H1 (cell line): ENCODE results near the gene FAM168B. TPM values are rescaled to one million over a fixed set of nuclear protein-coding genes. Genes with fewer than 3 reads are reported as not detected.

Source experiments
- CTCF ChIA-PET: fragments of 300-600 bp; sonication (Branson Sonifier 250); formaldehyde crosslinking; loops from one replicate; lab custom pipeline; 2021; ENCODE audit not compliant: partially characterized antibody; lab: Charles Lee
- POLR2A ChIA-PET: fragments of 300-600 bp; sonication (Branson Sonifier 250); formaldehyde crosslinking; loops from one replicate; lab custom pipeline; 2021; ENCODE audit warnings: inconsistent platforms; ENCODE audit not compliant: partially characterized antibody; lab: Charles Lee
- DNase-seq, 2 experiments: peaks; one replicate each; pipeline versions ENCODE4 v3.0.0 to v3.0.0-alpha.2; 2010 to 2022; ENCODE audit warnings: low spot score in 2 of 2, low read depth in 1 of 2, mixed read lengths in 1 of 2
- FAIRE-seq: peaks from 2 replicates; lab custom pipeline; 2011; peaks lifted over from hg19 to GRCh38; lab: Jason Lieb, UNC
- H2AFZ ChIP-seq: 2 replicates; pipeline ENCODE4 v1.8.1; 2012; ENCODE audit warnings: low read length, inconsistent platforms
- H2AK5ac ChIP-seq: 2 replicates; pipeline ENCODE4 v1.6.1; 2013; ENCODE audit warnings: low read depth, low read length
- H2BK120ac ChIP-seq: replicated peaks from 2 replicates; pipeline ENCODE3; 2013; ENCODE audit warnings: low read depth, low read length, inconsistent platforms
- H2BK12ac ChIP-seq: 2 replicates; pipeline ENCODE4 v1.6.1; 2013; ENCODE audit warnings: low read depth, low read length
- H2BK15ac ChIP-seq: 2 replicates; pipeline ENCODE4 v1.6.1; 2013; ENCODE audit warnings: low read length
- H2BK20ac ChIP-seq: 2 replicates; pipeline ENCODE4 v1.6.1; 2013; ENCODE audit warnings: low read length
- H2BK5ac ChIP-seq: 2 replicates; pipeline ENCODE4 v1.6.1; 2013; ENCODE audit warnings: low read depth, low read length
- H3K14ac ChIP-seq: 2 replicates; pipeline ENCODE4 v1.6.1; 2013; ENCODE audit warnings: inconsistent platforms; ENCODE audit not compliant: insufficient read length
- H3K18ac ChIP-seq: 2 replicates; pipeline ENCODE4 v1.6.1; 2013; ENCODE audit warnings: low read length; ENCODE audit errors: extremely low read depth
- H3K23ac ChIP-seq: 2 replicates; pipeline ENCODE4 v1.6.1; 2013; ENCODE audit warnings: inconsistent platforms; ENCODE audit not compliant: insufficient read length
- H3K23me2 ChIP-seq: 2 replicates; pipeline ENCODE4 v1.6.1; 2013; ENCODE audit warnings: low read depth, low read length
- H3K27ac ChIP-seq: 2 replicates; pipeline ENCODE4 v1.6.1; 2011; ENCODE audit warnings: low read depth, low read length, inconsistent platforms
- H3K27me3 ChIP-seq, 4 experiments: replicated peaks in 1 of 4; 1 replicate in 1 of 4; 2 replicates in 3 of 4; pipeline versions ENCODE4 v1.6.1 to v1.8.1; 2011 to 2013; ENCODE audit warnings: low read length in 3 of 4, mild to moderate bottlenecking in 3 of 4, inconsistent platforms in 2 of 4, mixed read lengths in 2 of 4, moderate library complexity in 1 of 4; ENCODE audit not compliant: control insufficient read depth in 3 of 4, insufficient read depth in 3 of 4; ENCODE audit errors: extremely low read depth in 1 of 4
- H3K36me3 ChIP-seq, 4 experiments: 2 replicates each; pipeline versions ENCODE4 v1.6.1 to v1.8.1; 2011 to 2013; ENCODE audit warnings: mild to moderate bottlenecking in 4 of 4, low read length in 3 of 4, moderate library complexity in 2 of 4, control low read depth in 1 of 4, inconsistent platforms in 1 of 4; ENCODE audit not compliant: insufficient read depth in 4 of 4, control insufficient read depth in 2 of 4
- H3K4ac ChIP-seq: replicated peaks from 2 replicates; pipeline ENCODE3; 2013; ENCODE audit warnings: low read length, low read depth, mixed read lengths, inconsistent platforms; ENCODE audit not compliant: insufficient read length
- H3K4me1 ChIP-seq, 4 experiments: replicated peaks in 1 of 4; 1 replicate in 1 of 4; 2 replicates in 3 of 4; pipeline versions ENCODE4 v1.6.1 to v1.8.1; 2011 to 2013; ENCODE audit warnings: low read length in 3 of 4, inconsistent platforms in 2 of 4, mixed read lengths in 1 of 4; ENCODE audit not compliant: insufficient read depth in 4 of 4, control insufficient read depth in 3 of 4
- H3K4me2 ChIP-seq, 2 experiments: 2 replicates each; pipeline versions ENCODE4 v1.6.1 to v1.8.1; 2011 to 2013; ENCODE audit warnings: low read depth in 2 of 2, low read length in 2 of 2, control low read depth in 1 of 2, inconsistent platforms in 1 of 2, mild to moderate bottlenecking in 1 of 2; ENCODE audit not compliant: insufficient read depth in 1 of 2
- H3K4me3 ChIP-seq, 4 experiments: fragments of 200-600, 300-600 bp in 1 of 4; sonication (generic), shearing (Covaris generic), sonication (Bioruptor Twin) in 1 of 4; 2 replicates each; pipeline versions ENCODE4 v1.5.1 to v1.8.1; 2011 to 2016; ENCODE audit warnings: low read length in 4 of 4, low read depth in 3 of 4, control low read depth in 2 of 4, inconsistent platforms in 2 of 4, mild to moderate bottlenecking in 2 of 4, mixed read lengths in 1 of 4, moderate library complexity in 1 of 4; ENCODE audit not compliant: insufficient read depth in 2 of 4; ENCODE audit errors: extremely low read depth in 1 of 4
- H3K56ac ChIP-seq: replicated peaks from 2 replicates; pipeline ENCODE3; 2013; ENCODE audit warnings: low read depth, mild to moderate bottlenecking, mixed read lengths, low read length, inconsistent platforms; ENCODE audit not compliant: insufficient read length
- H3K79me1 ChIP-seq: 2 replicates; pipeline ENCODE4 v1.6.1; 2013; ENCODE audit warnings: low read depth, low read length, control low read depth
- H3K79me2 ChIP-seq, 2 experiments: 2 replicates each; pipeline versions ENCODE4 v1.6.1 to v1.8.1; 2012 to 2013; ENCODE audit warnings: low read length in 2 of 2, mild to moderate bottlenecking in 2 of 2, inconsistent platforms in 1 of 2; ENCODE audit not compliant: insufficient read depth in 2 of 2, control insufficient read depth in 1 of 2
- H3K9ac ChIP-seq, 4 experiments: replicated peaks in 1 of 4; 1 replicate in 1 of 4; 2 replicates in 3 of 4; pipeline versions ENCODE4 v1.6.1 to v1.8.1; 2011 to 2013; ENCODE audit warnings: low read depth in 3 of 4, low read length in 3 of 4, control low read depth in 2 of 4, mild to moderate bottlenecking in 2 of 4, moderate library complexity in 2 of 4, inconsistent platforms in 1 of 4; ENCODE audit errors: extremely low read depth in 1 of 4
- H3K9me3 ChIP-seq, 2 experiments: 2 replicates each; pipeline versions ENCODE4 v1.6.1 to v1.8.1; 2012 to 2013; ENCODE audit warnings: mild to moderate bottlenecking in 2 of 2, moderate library complexity in 2 of 2, control low read depth in 1 of 2, inconsistent platforms in 1 of 2, low read depth in 1 of 2, low read length in 1 of 2, mixed read lengths in 1 of 2; ENCODE audit not compliant: insufficient read depth in 2 of 2
- H4K20me1 ChIP-seq, 2 experiments: replicated peaks in 1 of 2; 2 replicates each; pipeline versions ENCODE3 to v1.8.1; 2011 to 2013; ENCODE audit warnings: inconsistent platforms in 2 of 2, low read length in 2 of 2, mild to moderate bottlenecking in 1 of 2; ENCODE audit not compliant: insufficient read depth in 2 of 2, control insufficient read depth in 1 of 2
- H4K5ac ChIP-seq: 2 replicates; pipeline ENCODE4 v1.6.1; 2013; ENCODE audit warnings: low read length, low read depth, mixed read lengths, inconsistent platforms; ENCODE audit not compliant: insufficient read length
- H4K8ac ChIP-seq: 2 replicates; pipeline ENCODE4 v1.8.0; 2013; ENCODE audit warnings: mild to moderate bottlenecking, moderate library complexity, low read length, inconsistent platforms; ENCODE audit not compliant: insufficient read depth; ENCODE audit errors: extremely low read depth
- H4K91ac ChIP-seq: replicated peaks from 2 replicates; pipeline ENCODE3; 2013; ENCODE audit warnings: low read length, mixed read lengths, inconsistent platforms; ENCODE audit not compliant: insufficient read length
- BCL11A ChIP-seq, 2 experiments: IDR thresholded peaks; one replicate each; pipeline ENCODE4 v1.6.1; 2011; ENCODE audit warnings: low read depth in 2 of 2, low read length in 2 of 2, mild to moderate bottlenecking in 2 of 2
- CBX5 ChIP-seq: fragments of 300-800, 300-1000 bp; sonication (generic); IDR thresholded peaks from 2 replicates; pipeline ENCODE4 v1.7.1; 2016; ENCODE audit warnings: antibody characterized with exemption, low read length, low read depth
- CREB1 ChIP-seq: IDR thresholded peaks from 2 replicates; pipeline ENCODE4 v1.6.1; 2012; ENCODE audit warnings: inconsistent platforms
- HDAC6 ChIP-seq: IDR thresholded peaks from one replicate; pipeline ENCODE4 v1.7.1; 2012; ENCODE audit warnings: low read depth, mild to moderate bottlenecking, inconsistent platforms, low read length, moderate library complexity
- KDM1A ChIP-seq: fragments of 200-600, 300-600 bp; sonication (generic); IDR thresholded peaks from 2 replicates; pipeline ENCODE4 v1.7.1; 2016; ENCODE audit warnings: mild to moderate bottlenecking, low read length, borderline replicate concordance
- KDM5A ChIP-seq: fragments of 200-600 bp; IDR thresholded peaks from 2 replicates; pipeline ENCODE4 v1.7.1; 2012; ENCODE audit warnings: mild to moderate bottlenecking, low read length, inconsistent platforms, mixed read lengths
- SP1 ChIP-seq: IDR thresholded peaks from 2 replicates; pipeline ENCODE4 v1.6.1; 2011; ENCODE audit warnings: low read depth, low read length
- SP4 ChIP-seq: IDR thresholded peaks from 2 replicates; pipeline ENCODE4 v1.6.1; 2012; ENCODE audit warnings: low read length, inconsistent platforms
- SRF ChIP-seq: IDR thresholded peaks from 2 replicates; pipeline ENCODE4 v1.6.1; 2011; ENCODE audit warnings: mild to moderate bottlenecking, low read depth, low read length, moderate library complexity
- TCF12 ChIP-seq: IDR thresholded peaks from 2 replicates; pipeline ENCODE4 v1.6.1; 2011; ENCODE audit warnings: low read depth, mild to moderate bottlenecking, low read length
- ZNF274 ChIP-seq: IDR thresholded peaks from 2 replicates; pipeline ENCODE4 v1.7.0; 2012; ENCODE audit warnings: low read length, borderline replicate concordance; ENCODE audit errors: extremely low read depth
- WGBS, 2 experiments: shearing (Covaris generic) in 1 of 2; methylation state at CpG; one replicate each; pipeline versions ENCODE4 v1.1.6 to v1.1.7; 2013 to 2015; ENCODE audit warnings: low lambda C conversion rate in 2 of 2, mixed read lengths in 2 of 2, inconsistent platforms in 1 of 2, low coverage in 1 of 2, missing lambda C conversion rate in 1 of 2; ENCODE audit not compliant: insufficient replicate concordance in 2 of 2, insufficient coverage in 1 of 2, insufficient read length in 1 of 2; ENCODE audit errors: extremely low coverage in 1 of 2, missing lambda C conversion rate in 1 of 2; 5-methylcytosine and 5-hydroxymethylcytosine counted together
- polyA plus RNA-seq, 7 experiments: library from polyadenylated mRNA; depleted of rRNA in 3 of 7; stranded (reverse) in 5 of 7; unstranded in 2 of 7; fragments of >200 nt in 5 of 7; fragments of 200-250 nt in 2 of 7; gene quantifications; 1 replicate in 5 of 7; 2 replicates in 1 of 7; 4 replicates in 1 of 7; pipeline versions ENCODE4 v1.2.1 to v1.2.3, GENCODE V29; 2011 to 2013; ENCODE audit warnings: missing spikeins in 2 of 7, mixed read lengths in 2 of 7
- total RNA-seq: library from RNA; stranded (reverse); fragmentation: NEBNext Ultra II Directional; extraction: Animal tissue kit (Norgen Biotek cat#: 25700); gene quantifications from 2 replicates; pipeline ENCODE4 v1.2.1, GENCODE V29; 2021

The FAM168B gene
- total and polyA plus RNA-seq, 2 of the 8 experiments (the other 6 are each of a cell fraction or from before 2014, with no cell fraction given), result 61.9 to 123 TPM

GRCh38 chr2:131009713-131010475 lies 83.4 kb downstream of the FAM168B start:
- H2BK12ac ChIP-seq, result no peak overlapping the region
- H2BK20ac ChIP-seq, result no peak overlapping the region
- no peak for FAIRE-seq
- no peak overlapping the region for H2BK5ac ChIP-seq
- WGBS, 2 experiments, result 84% methylated on average over 6 of the region's 6 CpGs; no CpG with 5 or more reads in 1 of the 2 experiments
- no peak overlapping the region for H4K8ac ChIP-seq
- H3K27me3 ChIP-seq, result no peaks in the 10 kb centered on the region
- no peak overlapping the region for H4K5ac ChIP-seq
- H3K9me3 ChIP-seq, result no peaks in the 10 kb centered on the region
- no peak overlapping the region for H3K18ac ChIP-seq
- no peaks in the 10 kb centered on the region for H3K79me1 ChIP-seq
- ChIA-PET CTCF (interaction anchor here (1.8 kb wide), 1 partner anchor 12 kb away, joined by 3 read pairs; no protein-coding TSS in a partner anchor), POLR2A (no interaction called here)
- H3K4me3 ChIP-seq, result no peak overlapping the region
- H2AK5ac ChIP-seq, result no peak overlapping the region
- DNase-seq, result no peak
- peaks cover 0 to 2% (median 0%) of the 10 kb centered on the region in 4 experiments; a peak in 1 of 7 replicates for H3K4me1 ChIP-seq
- no peak overlapping the region for H3K4me2 ChIP-seq
- no peak overlapping the region for H2AFZ ChIP-seq
- no peak overlapping the region for H3K27ac ChIP-seq
- H4K20me1 ChIP-seq, result peaks cover 0 to 4% of the 10 kb centered on the region in 2 experiments
- H3K4ac ChIP-seq, result no peak overlapping the region
- H2BK15ac ChIP-seq, result no peak overlapping the region
- no peak overlapping the region for H4K91ac ChIP-seq
- H3K36me3 ChIP-seq, result no peaks in the 10 kb centered on the region
- no peak overlapping the region for H3K23ac ChIP-seq
- no peak overlapping the region for H3K56ac ChIP-seq
- no peaks in the 10 kb centered on the region for H3K79me2 ChIP-seq
- H2BK120ac ChIP-seq, result no peak overlapping the region
- H3K14ac ChIP-seq, result no peak overlapping the region
- no peaks in the 10 kb centered on the region for H3K23me2 ChIP-seq
- no peak overlapping the region for H3K9ac ChIP-seq
- no peak for TF ChIP-seq KDM5A
- TF ChIP-seq SRF, result no peak
- no peak for TF ChIP-seq CREB1
- no peak for TF ChIP-seq SP1
- no peak for TF ChIP-seq CBX5
- no peak for TF ChIP-seq KDM1A
- no peak for TF ChIP-seq SP4
- TF ChIP-seq BCL11A (IDR thresholded peaks at IDR 0.05; ENCODE audit: low read depth in 2 of 2, low read length in 2 of 2), result no peak
- TF ChIP-seq ZNF274, result no peak
- no peak for TF ChIP-seq HDAC6
- TF ChIP-seq TCF12, result no peak
